GM12872 (cell line): ENCODE results near the gene LIMD2.

ENCODE experiments used
- TF ChIP-seq, protein P1 (sequence below): IDR thresholded peaks from 3 replicates; pipeline ENCODE4 v1.5.1; 2011; ENCODE audit warnings: low read depth, mild to moderate bottlenecking, low read length, moderate library complexity; ENCODE audit not compliant: insufficient read depth

The LIMD2 gene

DNA sequence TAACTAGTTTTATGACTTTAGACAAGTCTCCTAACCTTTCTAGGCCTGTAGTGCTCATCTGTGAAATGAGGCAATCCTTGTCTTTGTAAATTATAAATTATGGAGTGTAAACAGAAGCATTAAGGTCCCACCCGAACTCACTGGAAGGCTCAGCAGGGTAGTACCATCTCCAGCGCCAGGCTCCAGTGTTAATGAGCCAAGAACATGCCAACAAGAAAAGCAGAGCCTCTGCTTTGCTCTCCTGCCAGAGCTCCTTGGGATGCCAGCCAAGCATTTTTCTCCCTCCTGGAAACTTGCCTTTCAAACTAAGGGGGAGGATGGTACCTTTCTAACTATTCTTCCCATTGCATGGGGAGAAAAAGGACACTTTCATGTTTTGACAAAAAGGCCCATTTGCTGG lies 14.9 kb downstream of the LIMD2 start:
- TF ChIP-seq, protein P1, sequence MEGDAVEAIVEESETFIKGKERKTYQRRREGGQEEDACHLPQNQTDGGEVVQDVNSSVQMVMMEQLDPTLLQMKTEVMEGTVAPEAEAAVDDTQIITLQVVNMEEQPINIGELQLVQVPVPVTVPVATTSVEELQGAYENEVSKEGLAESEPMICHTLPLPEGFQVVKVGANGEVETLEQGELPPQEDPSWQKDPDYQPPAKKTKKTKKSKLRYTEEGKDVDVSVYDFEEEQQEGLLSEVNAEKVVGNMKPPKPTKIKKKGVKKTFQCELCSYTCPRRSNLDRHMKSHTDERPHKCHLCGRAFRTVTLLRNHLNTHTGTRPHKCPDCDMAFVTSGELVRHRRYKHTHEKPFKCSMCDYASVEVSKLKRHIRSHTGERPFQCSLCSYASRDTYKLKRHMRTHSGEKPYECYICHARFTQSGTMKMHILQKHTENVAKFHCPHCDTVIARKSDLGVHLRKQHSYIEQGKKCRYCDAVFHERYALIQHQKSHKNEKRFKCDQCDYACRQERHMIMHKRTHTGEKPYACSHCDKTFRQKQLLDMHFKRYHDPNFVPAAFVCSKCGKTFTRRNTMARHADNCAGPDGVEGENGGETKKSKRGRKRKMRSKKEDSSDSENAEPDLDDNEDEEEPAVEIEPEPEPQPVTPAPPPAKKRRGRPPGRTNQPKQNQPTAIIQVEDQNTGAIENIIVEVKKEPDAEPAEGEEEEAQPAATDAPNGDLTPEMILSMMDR: no peak

DNA sequence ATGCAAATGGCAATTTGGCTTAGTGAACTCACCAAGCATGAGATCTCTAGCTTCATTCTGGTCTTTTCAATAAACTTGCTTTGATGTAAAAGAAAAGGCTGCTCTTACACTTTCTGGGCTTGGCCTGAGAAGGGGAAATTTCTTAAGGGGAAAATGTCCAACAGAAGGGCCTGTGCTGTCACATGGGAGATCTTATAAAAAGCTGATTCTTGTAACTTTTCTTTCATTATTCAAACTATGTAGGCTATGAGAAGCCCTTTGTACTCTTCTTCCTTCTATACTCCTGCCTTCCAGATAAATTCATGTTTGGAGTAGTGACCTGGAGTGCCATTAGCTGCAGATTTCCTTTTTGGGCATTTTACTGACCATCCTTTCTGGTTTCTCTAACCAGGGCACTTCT lies 16.9 kb downstream of the LIMD2 start:
- TF ChIP-seq, protein P1: no peak

DNA sequence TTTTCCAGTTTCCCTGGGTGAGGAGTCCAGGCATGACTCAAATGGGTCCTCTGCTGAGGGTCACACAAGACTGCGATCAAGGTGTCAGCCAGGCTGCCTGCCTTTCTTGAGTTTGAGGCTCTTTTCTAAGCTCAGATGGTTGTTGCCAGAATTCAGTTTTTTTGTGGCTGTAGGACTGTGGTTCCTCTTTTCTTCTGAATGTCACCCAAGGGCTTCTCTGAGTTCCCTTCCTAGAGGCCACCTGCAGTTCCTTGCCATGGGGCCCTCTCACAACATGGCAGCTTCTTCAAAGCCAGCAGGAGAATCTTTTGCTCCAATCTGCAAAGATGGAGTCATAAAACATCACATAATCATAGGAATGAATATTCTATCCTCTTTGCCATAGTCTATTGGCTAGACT lies 17.5 kb downstream of the LIMD2 start:
- TF ChIP-seq, protein P1: no peak

DNA sequence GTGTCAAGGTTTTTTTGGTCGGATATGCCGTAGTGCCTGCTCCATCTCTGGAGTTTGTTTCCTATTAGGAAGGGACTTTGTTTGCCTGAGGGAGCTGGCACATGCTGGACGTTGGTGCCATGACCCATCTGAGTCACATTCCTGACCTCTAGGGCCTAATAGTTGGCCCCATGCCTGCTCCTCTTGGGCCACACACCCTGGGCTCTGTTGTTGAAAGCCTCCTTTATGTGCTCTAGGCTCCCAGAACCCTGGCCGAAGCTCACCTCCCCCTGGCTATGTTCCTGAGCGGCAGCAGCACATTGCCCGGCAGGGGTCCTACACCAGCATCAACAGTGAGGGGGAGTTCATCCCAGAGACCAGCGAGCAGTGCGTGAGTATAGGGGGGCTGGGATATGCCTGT lies 18.4 kb downstream of the LIMD2 start:
- TF ChIP-seq, protein P1: no peak

DNA sequence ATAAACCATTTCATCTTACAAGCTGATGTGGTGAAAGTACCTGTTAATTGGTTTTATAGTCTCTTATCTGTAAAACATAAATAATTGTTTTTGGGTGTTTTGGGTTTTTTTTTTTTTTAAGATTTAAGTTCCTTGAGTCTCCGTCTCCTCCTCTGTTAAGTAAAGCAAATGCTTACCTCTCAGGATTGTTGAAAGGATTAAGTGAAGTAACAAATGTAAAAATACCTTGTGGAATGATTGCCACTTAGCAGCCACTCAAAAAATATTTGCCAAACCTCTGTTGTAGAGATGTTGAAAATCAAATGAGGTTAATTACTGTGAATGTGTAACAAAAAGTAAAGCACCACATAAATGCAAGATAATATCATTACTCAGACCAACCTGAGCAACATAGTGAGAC lies 19.2 kb downstream of the LIMD2 start:
- TF ChIP-seq, protein P1: no peak

DNA sequence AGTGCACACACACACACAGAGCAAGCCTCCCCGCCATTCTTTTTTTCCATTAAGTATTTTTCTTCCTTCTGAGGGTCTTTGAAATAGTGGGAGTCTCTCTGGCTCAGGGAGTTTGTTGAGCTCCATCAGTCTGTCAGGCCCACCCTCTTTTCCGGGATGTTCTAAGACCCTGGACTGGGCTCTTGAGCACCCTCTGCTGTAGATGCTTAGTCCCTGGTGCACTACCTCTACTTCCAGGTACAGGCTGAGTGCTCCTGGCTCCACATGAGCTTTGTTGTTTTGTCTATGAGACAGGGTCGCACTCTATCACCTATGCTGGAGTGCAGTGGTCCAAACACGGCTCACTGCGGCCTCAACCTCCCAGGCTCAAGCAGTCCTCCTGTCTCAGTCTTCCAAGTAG lies 20.7 kb downstream of the LIMD2 start:
- TF ChIP-seq, protein P1: peak; percentile 24; the same call in 1 of the 3 replicates

DNA sequence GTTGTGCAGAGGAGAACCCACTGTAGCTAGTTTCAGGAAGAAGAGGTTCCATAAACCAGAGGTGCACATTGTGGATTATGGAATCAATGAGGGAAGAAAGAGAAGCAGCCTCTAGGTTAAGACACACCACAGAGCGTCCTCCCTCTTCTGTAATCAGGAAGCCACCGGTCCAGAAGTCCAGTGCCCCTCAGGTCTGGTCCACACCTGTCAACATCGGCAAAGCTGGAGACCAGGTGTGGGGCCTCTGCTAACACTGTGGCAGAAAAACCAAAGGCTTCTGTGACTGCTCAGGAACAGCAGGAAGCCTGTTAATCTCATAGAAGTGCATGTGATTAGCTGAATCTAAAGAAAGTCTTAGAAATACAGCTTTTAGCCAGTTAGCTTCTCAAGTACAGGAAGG lies 23.3 kb downstream of the LIMD2 start:
- TF ChIP-seq, protein P1: no peak
